Erythroblast (primary cell): ENCODE measurements around the gene GPR37.

Experiments
- GATA1 ChIP-seq: IDR thresholded peaks from 2 replicates; pipeline ENCODE4 v1.6.1; 2011; ENCODE audit warnings: low read depth, mild to moderate bottlenecking, control low read depth, low read length, moderate library complexity
- POLR2A ChIP-seq: IDR thresholded peaks from 2 replicates; pipeline ENCODE4 v1.6.1; 2011; ENCODE audit warnings: mild to moderate bottlenecking, low read length

DNA sequence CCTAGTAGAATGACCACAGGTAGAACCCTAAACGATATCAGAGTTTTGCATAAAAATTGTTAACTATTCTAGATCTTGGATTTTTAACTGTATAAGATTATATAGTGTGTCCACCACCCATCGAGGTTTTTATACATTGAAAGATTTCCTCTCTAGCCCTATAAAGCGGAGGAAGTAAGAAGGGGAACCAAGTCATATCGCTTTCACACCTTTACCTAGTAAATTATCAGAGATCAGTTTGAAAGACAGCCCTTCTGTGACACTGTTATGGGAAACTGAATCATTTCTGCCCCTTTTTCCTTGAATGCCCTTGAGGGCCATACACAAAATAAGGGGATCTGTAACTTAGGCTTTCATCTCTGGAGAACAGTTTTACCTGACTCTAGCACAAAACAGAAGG is 8.3 kb upstream of the GPR37 start:
- no peak for TF ChIP-seq POLR2A
- TF ChIP-seq GATA1 = no peak
